Prostate gland (tissue), 2 donors: ENCODE results near the gene ARL6IP5.

ENCODE experiments used
- CTCF ChIP-seq, 4 experiments: fragments of 200-600 bp in 2 of 4; fragments of 450-650 bp in 2 of 4; sonication (generic) in 2 of 4; IDR thresholded peaks; 1 replicate in 3 of 4; 2 replicates in 1 of 4; pipeline ENCODE4 v1.5.1; 2016 to 2019; ENCODE audit warnings: antibody characterized with exemption in 4 of 4, mild to moderate bottlenecking in 2 of 4, moderate library complexity in 2 of 4
- POLR2A ChIP-seq: fragments of 450-650 bp; IDR thresholded peaks from one replicate; pipeline ENCODE4 v1.6.1; 2016; ENCODE audit warnings: antibody characterized with exemption, mild to moderate bottlenecking

GRCh38 chr3:69105320-69105719, 20.6 kb downstream of the ARL6IP5 start:
- TF ChIP-seq POLR2A (no peak), CTCF (IDR thresholded peaks at IDR 0.05) (no peak)
